ENCODE results near the gene PDE3A. TPM values are rescaled to one million over a fixed set of nuclear protein-coding genes. Genes with fewer than 3 reads are reported as not detected.

PDE3A gene
- total RNA-seq, 1 donor from 2014 or later, result 5.5 TPM

GRCh38 chr12:20629414-20630156 lies 261.2 kb downstream of the PDE3A start:
- no peaks in the 10 kb centered on the region for H3K27me3 ChIP-seq (ENCODE audit: low read depth)

GRCh38 chr12:20631711-20632110 lies 263.4 kb downstream of the PDE3A start:
- H3K36me3 ChIP-seq, result no peaks in the 10 kb centered on the region
- no peak overlapping the region for H3K4me3 ChIP-seq
- no peaks in the 10 kb centered on the region for H3K9me3 ChIP-seq
- ATAC-seq (no peak), DNase-seq (no peak)
- no peak overlapping the region for H3K27ac ChIP-seq
- intact Hi-C loops (cut with DNase I), result no loop called here
- no peak for TF ChIP-seq CTCF (IDR thresholded peaks at IDR 0.05)
- H3K4me1 ChIP-seq, result no peaks in the 10 kb centered on the region
- no peaks in the 10 kb centered on the region for H3K27me3 ChIP-seq (ENCODE audit: low read depth)

More at GRCh38 chr12:20629414-20630156, 261.2 kb downstream of the PDE3A start:
- no peak overlapping the region for H3K27ac ChIP-seq
- intact Hi-C loops (cut with DNase I), result no loop called here
- no peak for ATAC-seq
- H3K4me3 ChIP-seq, result no peak overlapping the region
- no peak for TF ChIP-seq CTCF (IDR thresholded peaks at IDR 0.05)
- no peaks in the 10 kb centered on the region for H3K9me3 ChIP-seq
- no peaks in the 10 kb centered on the region for H3K4me1 ChIP-seq
- DNase-seq, result no peak
- H3K36me3 ChIP-seq, result no peaks in the 10 kb centered on the region

GRCh38 chr12:20641106-20641505 lies 272.8 kb downstream of the PDE3A start:
- no peaks in the 10 kb centered on the region for H3K27me3 ChIP-seq (ENCODE audit: low read depth)
- intact Hi-C loops (cut with DNase I), result no loop called here
- ATAC-seq (no peak), DNase-seq (no peak)
- H3K36me3 ChIP-seq, result no peaks in the 10 kb centered on the region
- no peaks in the 10 kb centered on the region for H3K9me3 ChIP-seq
- no peaks in the 10 kb centered on the region for H3K4me1 ChIP-seq
- H3K27ac ChIP-seq, result no peak overlapping the region
- no peak overlapping the region for H3K4me3 ChIP-seq
- TF ChIP-seq CTCF (IDR thresholded peaks at IDR 0.05), result no peak

- no peaks in the 10 kb centered on the region for H3K27me3 ChIP-seq (ENCODE audit: low read depth)
- H3K9me3 ChIP-seq, result no peaks in the 10 kb centered on the region
- no peaks in the 10 kb centered on the region for H3K36me3 ChIP-seq
- ATAC-seq (no peak), DNase-seq (no peak)
- no peak overlapping the region for H3K27ac ChIP-seq
- no peak for TF ChIP-seq CTCF (IDR thresholded peaks at IDR 0.05)
- H3K4me1 ChIP-seq, result no peaks in the 10 kb centered on the region
- no peak overlapping the region for H3K4me3 ChIP-seq
- intact Hi-C loops (cut with DNase I), result no loop called here
Observed at GRCh38 chr12:20643822-20644221, 275.5 kb downstream of the PDE3A start.

GRCh38 chr12:20646239-20646827 lies 278.0 kb downstream of the PDE3A start:
- Histone ChIP-seq H3K4me3 (no peak overlapping the region), H3K4me1 (no peaks in the 10 kb centered on the region), H3K27me3 (ENCODE audit: low read depth) (no peaks in the 10 kb centered on the region), H3K9me3 (no peaks in the 10 kb centered on the region), H3K27ac (no peak overlapping the region), H3K36me3 (no peaks in the 10 kb centered on the region)
- no peak for DNase-seq
- ATAC-seq, result peak in 1 of 2 donors; percentile 48
- peak; percentile 57 for TF ChIP-seq CTCF (IDR thresholded peaks at IDR 0.05)
- intact Hi-C loops (cut with DNase I), result no loop called here

Measured in lower lobe of right lung (tissue), 2 donors.